Stimulated activated naive B cell treated with anti-CD40 and anti-IgM and Interleukin-4, amounts not matched to agents 10 μg/mL and 1 μg/mL and 100 μg/mL, for 72 hours (primary cell): ENCODE measurements around the gene RAX.

Source experiments
- ATAC-seq, 2 donors: fragments of 150-1000 bp; cut with Tn5 transposase; replicated peaks; 2 replicates each; pipeline ENCODE4 v1.10.0; 2021; ENCODE audit warnings: moderate library complexity in 1 of 2
- DNase-seq: peaks from one replicate; pipeline ENCODE4 v3.0.0; 2021
- H3K27ac Mint-ChIP-seq: one replicate; pipeline ENCODE4 v1.8.0; 2022; ENCODE audit warnings: mild to moderate bottlenecking, mixed read lengths
- H3K27me3 Mint-ChIP-seq, 2 donors: one replicate each; pipeline ENCODE4 v1.8.0; 2022; ENCODE audit warnings: mixed read lengths in 2 of 2
- H3K36me3 Mint-ChIP-seq, 2 donors: one replicate each; pipeline ENCODE4 v1.8.0; 2022; ENCODE audit warnings: mixed read lengths in 2 of 2, mild to moderate bottlenecking in 1 of 2
- H3K4me1 Mint-ChIP-seq, 2 donors: one replicate each; pipeline ENCODE4 v1.8.0; 2022; ENCODE audit warnings: mixed read lengths in 2 of 2, mild to moderate bottlenecking in 1 of 2
- H3K4me3 Mint-ChIP-seq, 2 donors: one replicate each; pipeline ENCODE4 v1.8.0; 2022; ENCODE audit warnings: mild to moderate bottlenecking in 2 of 2, mixed read lengths in 2 of 2, moderate library complexity in 1 of 2
- H3K9me3 Mint-ChIP-seq, 2 donors: one replicate each; pipeline ENCODE4 v1.8.0; 2022; ENCODE audit warnings: mixed read lengths in 2 of 2, mild to moderate bottlenecking in 1 of 2

Gene RAX

GRCh38 chr18:59272891-59273758 lies at the start of gene RAX:
RAX (minus strand) TSS chr18:59273454; CDS start chr18:59273206, 248 bp downstream.
- Mint-ChIP-seq H3K27ac (peak within 1 kb of the TSS; percentile 15), H3K9me3 (no peaks in the 10 kb centered on the region), H3K4me3 (peak within 1 kb of the TSS; percentile 60 to 61), H3K27me3 (peaks cover 75 to 84% of the 10 kb centered on the region in 2 donors), H3K4me1 (peaks cover 22 to 32% of the 10 kb centered on the region in 2 donors), H3K36me3 (peaks cover 4% of the 10 kb centered on the region in 2 donors)
- no peak for DNase-seq
- ATAC-seq, result peak; percentile 52 to 63

- Mint-ChIP-seq H3K27me3 (peaks cover 15 to 21% of the 10 kb centered on the region in 2 donors), H3K4me1 (no peaks in the 10 kb centered on the region), H3K9me3 (no peaks in the 10 kb centered on the region), H3K36me3 (no peaks in the 10 kb centered on the region), H3K4me3 (no peak within 1 kb of the TSS), H3K27ac (no peak within 1 kb of the TSS)
- no peak for ATAC-seq
- no peak for DNase-seq
Measured at GRCh38 chr18:59318460-59319050, 45.3 kb upstream of the RAX start, which contains the start of gene CPLX4. CPLX4 (minus strand) TSS chr18:59318649; CDS start chr18:59318462, 187 bp downstream.

GRCh38 chr18:59311631-59312030 lies 38.4 kb upstream of the RAX start:
- Mint-ChIP-seq H3K27me3 (peaks cover 35 to 61% of the 10 kb centered on the region in 2 donors), H3K4me1 (peaks cover 0 to 7% of the 10 kb centered on the region in 2 donors)

GRCh38 chr18:59308938-59309260 lies 35.6 kb upstream of the RAX start:
- ATAC-seq, result no peak

More at GRCh38 chr18:59311631-59312030, 38.4 kb upstream of the RAX start:
- no peak overlapping the region for H3K27ac Mint-ChIP-seq
- H3K9me3 Mint-ChIP-seq, result no peaks in the 10 kb centered on the region
- H3K4me3 Mint-ChIP-seq, result no peak overlapping the region
- DNase-seq, result no peak
- no peak for ATAC-seq
- no peaks in the 10 kb centered on the region for H3K36me3 Mint-ChIP-seq

GRCh38 chr18:59308248-59308937 lies 35.1 kb upstream of the RAX start:
- Mint-ChIP-seq H3K9me3 (no peaks in the 10 kb centered on the region), H3K27ac (no peak overlapping the region), H3K4me3 (peak overlapping the region; percentile 52 to 70), H3K4me1 (peaks cover 0 to 7% of the 10 kb centered on the region in 2 donors), H3K27me3 (peaks cover 44 to 66% of the 10 kb centered on the region in 2 donors), H3K36me3 (no peaks in the 10 kb centered on the region)
- DNase-seq (peak; percentile 52), ATAC-seq (peak; percentile 87 to 91)

More at GRCh38 chr18:59308938-59309260, 35.6 kb upstream of the RAX start:
- Mint-ChIP-seq H3K4me1 (peaks cover 0 to 7% of the 10 kb centered on the region in 2 donors), H3K27ac (no peak overlapping the region), H3K9me3 (no peaks in the 10 kb centered on the region), H3K4me3 (peak overlapping the region; percentile 52 to 70), H3K36me3 (no peaks in the 10 kb centered on the region), H3K27me3 (peaks cover 46 to 68% of the 10 kb centered on the region in 2 donors)
- no peak for DNase-seq

GRCh38 chr18:59306640-59307039 lies 33.4 kb upstream of the RAX start:
- no peak for ATAC-seq
- peaks cover 38 to 55% of the 10 kb centered on the region in 2 donors for H3K27me3 Mint-ChIP-seq

GRCh38 chr18:59305295-59305694 lies 32.0 kb upstream of the RAX start:
- H3K9me3 Mint-ChIP-seq, result no peaks in the 10 kb centered on the region
- peaks cover 0 to 7% of the 10 kb centered on the region in 2 donors for H3K4me1 Mint-ChIP-seq
- H3K27ac Mint-ChIP-seq, result no peak overlapping the region
- no peak for ATAC-seq
- H3K27me3 Mint-ChIP-seq, result peaks cover 34 to 42% of the 10 kb centered on the region in 2 donors
- no peak for DNase-seq
- H3K4me3 Mint-ChIP-seq, result no peak overlapping the region
- H3K36me3 Mint-ChIP-seq, result no peaks in the 10 kb centered on the region

More at GRCh38 chr18:59306640-59307039, 33.4 kb upstream of the RAX start:
- no peak overlapping the region for H3K27ac Mint-ChIP-seq
- peaks cover 0 to 7% of the 10 kb centered on the region in 2 donors for H3K4me1 Mint-ChIP-seq
- no peak for DNase-seq
- H3K9me3 Mint-ChIP-seq, result no peaks in the 10 kb centered on the region
- H3K4me3 Mint-ChIP-seq, result no peak overlapping the region
- H3K36me3 Mint-ChIP-seq, result no peaks in the 10 kb centered on the region

- Mint-ChIP-seq H3K27ac (no peak overlapping the region), H3K4me1 (peaks cover 0 to 7% of the 10 kb centered on the region in 2 donors), H3K36me3 (no peaks in the 10 kb centered on the region), H3K9me3 (no peaks in the 10 kb centered on the region), H3K27me3 (peaks cover 32 to 36% of the 10 kb centered on the region in 2 donors), H3K4me3 (no peak overlapping the region)
- DNase-seq, result no peak
- ATAC-seq, result no peak
Measured at GRCh38 chr18:59303656-59304195, 30.5 kb upstream of the RAX start.

- H3K9me3 Mint-ChIP-seq, result no peaks in the 10 kb centered on the region
- no peaks in the 10 kb centered on the region for H3K4me1 Mint-ChIP-seq
- ATAC-seq (peak in 1 of 2 donors; percentile 21), DNase-seq (no peak)
- H3K4me3 Mint-ChIP-seq, result no peak overlapping the region
- no peak overlapping the region for H3K27ac Mint-ChIP-seq
- peaks cover 31 to 34% of the 10 kb centered on the region in 2 donors for H3K27me3 Mint-ChIP-seq
- H3K36me3 Mint-ChIP-seq, result no peaks in the 10 kb centered on the region
Measured at GRCh38 chr18:59303006-59303405, 29.8 kb upstream of the RAX start.

GRCh38 chr18:59301929-59302328 lies 28.7 kb upstream of the RAX start:
- ATAC-seq (no peak), DNase-seq (no peak)
- Mint-ChIP-seq H3K4me1 (no peaks in the 10 kb centered on the region), H3K36me3 (no peaks in the 10 kb centered on the region), H3K27me3 (peaks cover 30% of the 10 kb centered on the region in 2 donors), H3K27ac (no peak overlapping the region), H3K4me3 (no peak overlapping the region), H3K9me3 (no peaks in the 10 kb centered on the region)

GRCh38 chr18:59300676-59301285 lies 27.5 kb upstream of the RAX start:
- Mint-ChIP-seq H3K4me3 (no peak overlapping the region), H3K36me3 (no peaks in the 10 kb centered on the region), H3K27ac (no peak overlapping the region), H3K27me3 (peaks cover 22 to 23% of the 10 kb centered on the region in 2 donors), H3K9me3 (no peaks in the 10 kb centered on the region), H3K4me1 (no peaks in the 10 kb centered on the region)
- ATAC-seq, result peak in 1 of 2 donors; percentile 36
- no peak for DNase-seq

GRCh38 chr18:59298871-59299270 lies 25.6 kb upstream of the RAX start:
- Mint-ChIP-seq H3K4me1 (no peaks in the 10 kb centered on the region), H3K9me3 (no peaks in the 10 kb centered on the region), H3K36me3 (no peaks in the 10 kb centered on the region), H3K27me3 (peaks cover 19% of the 10 kb centered on the region in 2 donors), H3K4me3 (no peak overlapping the region), H3K27ac (no peak overlapping the region)
- DNase-seq (no peak), ATAC-seq (no peak)

- ATAC-seq, result no peak
Measured at GRCh38 chr18:59293317-59293716, 20.1 kb upstream of the RAX start.

GRCh38 chr18:59286341-59286740 lies 13.1 kb upstream of the RAX start:
- DNase-seq (no peak), ATAC-seq (no peak)
- no peak overlapping the region for H3K4me3 Mint-ChIP-seq
- H3K27me3 Mint-ChIP-seq, result peaks cover 32 to 43% of the 10 kb centered on the region in 2 donors
- no peaks in the 10 kb centered on the region for H3K9me3 Mint-ChIP-seq
- H3K27ac Mint-ChIP-seq, result no peak overlapping the region
- H3K4me1 Mint-ChIP-seq, result no peaks in the 10 kb centered on the region
- no peaks in the 10 kb centered on the region for H3K36me3 Mint-ChIP-seq

More at GRCh38 chr18:59293317-59293716, 20.1 kb upstream of the RAX start:
- Mint-ChIP-seq H3K4me1 (no peaks in the 10 kb centered on the region), H3K4me3 (no peak overlapping the region), H3K27ac (no peak overlapping the region), H3K36me3 (no peaks in the 10 kb centered on the region), H3K27me3 (peaks cover 31 to 33% of the 10 kb centered on the region in 2 donors), H3K9me3 (no peaks in the 10 kb centered on the region)
- no peak for DNase-seq
